Breast epithelium (tissue), 3 donors: Measurements from ENCODE around the gene GNG12.

Source experiments
- CTCF ChIP-seq, 3 donors: fragments of 450-650 bp; IDR thresholded peaks; one replicate each; pipeline ENCODE4 v1.5.1; 2016 to 2017; ENCODE audit warnings: antibody characterized with exemption in 3 of 3, mild to moderate bottlenecking in 3 of 3, moderate library complexity in 3 of 3
- POLR2A ChIP-seq: fragments of 450-650 bp; IDR thresholded peaks from one replicate; pipeline ENCODE4 v1.6.1; 2016; ENCODE audit warnings: antibody characterized with exemption, mild to moderate bottlenecking, moderate library complexity
- POLR2AphosphoS5 ChIP-seq, 3 donors: sonication (generic); formaldehyde crosslinking; IDR thresholded peaks; one replicate each; pipeline ENCODE4 v1.6.1; 2017; ENCODE audit warnings: antibody characterized with exemption in 3 of 3

GRCh38 chr1:67880056-67880601 lies 46.9 kb upstream of the GNG12 start:
- TF ChIP-seq CTCF (IDR thresholded peaks at IDR 0.05): no peak
- TF ChIP-seq POLR2A: no peak
- no peak for TF ChIP-seq POLR2AphosphoS5 (IDR thresholded peaks at IDR 0.05)
